ENCODE results near the gene ELF5.

Gene ELF5

GRCh38 chr11:34466802-34467488 lies 46.6 kb downstream of the ELF5 start:
- in situ Hi-C loops (cut with MboI; ENCODE audit: low sequenced_read_pairs, unreplicated experiment): no loop called here
- DNase-seq (ENCODE audit: low spot score): no peak
- TF ChIP-seq CTCF (IDR thresholded peaks at IDR 0.05; ENCODE audit: borderline replicate concordance, control extremely low read depth, extremely low read depth, insufficient read depth, missing control alignments): no peak

GRCh38 chr11:34464591-34465051 lies 49.0 kb downstream of the ELF5 start:
- DNase-seq (ENCODE audit: low spot score): no peak
- in situ Hi-C loops (cut with MboI; ENCODE audit: low sequenced_read_pairs, unreplicated experiment): no loop called here
- no peak for TF ChIP-seq CTCF (IDR thresholded peaks at IDR 0.05; ENCODE audit: borderline replicate concordance, control extremely low read depth, extremely low read depth, insufficient read depth, missing control alignments)

- no peak for TF ChIP-seq CTCF (IDR thresholded peaks at IDR 0.05; ENCODE audit: borderline replicate concordance, control extremely low read depth, extremely low read depth, insufficient read depth, missing control alignments)
- DNase-seq (ENCODE audit: low spot score): no peak
- in situ Hi-C loops (cut with MboI; ENCODE audit: low sequenced_read_pairs, unreplicated experiment): no loop called here
These were observed 52.4 kb downstream of the ELF5 start for GRCh38 chr11:34461215-34461614.

- in situ Hi-C loops (cut with MboI; ENCODE audit: low sequenced_read_pairs, unreplicated experiment): no loop called here
- no peak for TF ChIP-seq CTCF (IDR thresholded peaks at IDR 0.05; ENCODE audit: borderline replicate concordance, control extremely low read depth, extremely low read depth, insufficient read depth, missing control alignments)
- no peak for DNase-seq (ENCODE audit: low spot score)
These were observed 53.3 kb downstream of the ELF5 start for GRCh38 chr11:34460278-34460677.

- no peak for TF ChIP-seq CTCF (IDR thresholded peaks at IDR 0.05; ENCODE audit: borderline replicate concordance, control extremely low read depth, extremely low read depth, insufficient read depth, missing control alignments)
- DNase-seq (ENCODE audit: low spot score): no peak
- in situ Hi-C loops (cut with MboI; ENCODE audit: low sequenced_read_pairs, unreplicated experiment): no loop called here
These were observed 54.0 kb downstream of the ELF5 start for GRCh38 chr11:34459507-34460162.

- in situ Hi-C loops (cut with MboI; ENCODE audit: low sequenced_read_pairs, unreplicated experiment): no loop called here
These were observed 55.1 kb downstream of the ELF5 start for GRCh38 chr11:34458525-34458924.

More at GRCh38 chr11:34458525-34458924, 55.1 kb downstream of the ELF5 start:
- TF ChIP-seq CTCF (IDR thresholded peaks at IDR 0.05; ENCODE audit: borderline replicate concordance, control extremely low read depth, extremely low read depth, insufficient read depth, missing control alignments): no peak
- no peak for DNase-seq (ENCODE audit: low spot score)

Data from GM13976 (cell line).